ENCODE measurements around the gene SERPINA6.
A peak's percentile ranks its signal among the peaks of the same experiment; 100 is the strongest.

Gene SERPINA6

DNA sequence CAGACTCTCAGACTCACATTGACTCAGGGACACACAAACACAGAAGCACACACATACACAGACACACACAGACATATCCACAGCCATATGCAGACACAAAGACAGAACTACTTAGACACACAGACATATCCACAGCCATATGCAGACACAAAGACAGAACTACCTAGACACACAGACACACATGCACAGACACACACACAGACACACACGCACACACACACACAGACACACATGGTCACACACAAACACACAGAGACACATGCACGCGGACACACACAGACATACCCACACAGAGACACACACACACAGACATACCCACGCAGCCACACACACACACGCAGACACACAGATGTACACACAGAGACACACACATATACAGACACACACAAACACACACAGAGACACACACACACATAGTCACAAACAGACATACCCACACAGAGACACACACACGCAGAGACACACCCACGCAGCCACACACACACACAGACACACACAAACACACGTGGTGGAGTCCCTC, 39.5 kb upstream of the SERPINA6 start:
- no peak overlapping the region for H3K4me3 ChIP-seq (ENCODE audit: low read length)
- TF ChIP-seq, protein P1, sequence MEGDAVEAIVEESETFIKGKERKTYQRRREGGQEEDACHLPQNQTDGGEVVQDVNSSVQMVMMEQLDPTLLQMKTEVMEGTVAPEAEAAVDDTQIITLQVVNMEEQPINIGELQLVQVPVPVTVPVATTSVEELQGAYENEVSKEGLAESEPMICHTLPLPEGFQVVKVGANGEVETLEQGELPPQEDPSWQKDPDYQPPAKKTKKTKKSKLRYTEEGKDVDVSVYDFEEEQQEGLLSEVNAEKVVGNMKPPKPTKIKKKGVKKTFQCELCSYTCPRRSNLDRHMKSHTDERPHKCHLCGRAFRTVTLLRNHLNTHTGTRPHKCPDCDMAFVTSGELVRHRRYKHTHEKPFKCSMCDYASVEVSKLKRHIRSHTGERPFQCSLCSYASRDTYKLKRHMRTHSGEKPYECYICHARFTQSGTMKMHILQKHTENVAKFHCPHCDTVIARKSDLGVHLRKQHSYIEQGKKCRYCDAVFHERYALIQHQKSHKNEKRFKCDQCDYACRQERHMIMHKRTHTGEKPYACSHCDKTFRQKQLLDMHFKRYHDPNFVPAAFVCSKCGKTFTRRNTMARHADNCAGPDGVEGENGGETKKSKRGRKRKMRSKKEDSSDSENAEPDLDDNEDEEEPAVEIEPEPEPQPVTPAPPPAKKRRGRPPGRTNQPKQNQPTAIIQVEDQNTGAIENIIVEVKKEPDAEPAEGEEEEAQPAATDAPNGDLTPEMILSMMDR (IDR thresholded peaks at IDR 0.05; ENCODE audit: insufficient read depth, low read depth, low read length, missing control alignments): no peak
- no peak for DNase-seq (ENCODE audit: low read depth)

DNA sequence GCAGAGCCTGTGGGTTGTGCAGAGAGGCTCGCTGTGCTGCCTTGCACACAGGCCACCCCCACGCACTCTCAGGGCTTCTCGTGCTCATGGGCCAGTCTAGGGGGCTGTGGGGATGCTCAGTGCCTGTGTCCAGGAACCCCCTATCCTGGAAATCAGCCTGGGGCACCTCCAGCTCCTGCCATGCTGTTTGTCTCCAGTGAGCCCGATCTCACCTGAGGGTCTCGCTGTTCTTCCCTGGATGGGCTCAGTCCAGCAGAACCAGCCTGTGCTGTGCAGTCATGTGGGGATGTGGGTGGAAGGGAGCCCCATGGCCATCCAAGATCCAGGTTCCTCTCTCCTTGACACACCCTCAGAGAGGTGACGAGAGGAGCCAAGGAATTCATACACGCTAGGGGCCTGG, 38.5 kb upstream of the SERPINA6 start:
- H3K4me3 ChIP-seq (ENCODE audit: low read length): no peak overlapping the region
- no peak for DNase-seq (ENCODE audit: low read depth)
- TF ChIP-seq, protein P1 (IDR thresholded peaks at IDR 0.05; ENCODE audit: insufficient read depth, low read depth, low read length, missing control alignments): no peak

DNA sequence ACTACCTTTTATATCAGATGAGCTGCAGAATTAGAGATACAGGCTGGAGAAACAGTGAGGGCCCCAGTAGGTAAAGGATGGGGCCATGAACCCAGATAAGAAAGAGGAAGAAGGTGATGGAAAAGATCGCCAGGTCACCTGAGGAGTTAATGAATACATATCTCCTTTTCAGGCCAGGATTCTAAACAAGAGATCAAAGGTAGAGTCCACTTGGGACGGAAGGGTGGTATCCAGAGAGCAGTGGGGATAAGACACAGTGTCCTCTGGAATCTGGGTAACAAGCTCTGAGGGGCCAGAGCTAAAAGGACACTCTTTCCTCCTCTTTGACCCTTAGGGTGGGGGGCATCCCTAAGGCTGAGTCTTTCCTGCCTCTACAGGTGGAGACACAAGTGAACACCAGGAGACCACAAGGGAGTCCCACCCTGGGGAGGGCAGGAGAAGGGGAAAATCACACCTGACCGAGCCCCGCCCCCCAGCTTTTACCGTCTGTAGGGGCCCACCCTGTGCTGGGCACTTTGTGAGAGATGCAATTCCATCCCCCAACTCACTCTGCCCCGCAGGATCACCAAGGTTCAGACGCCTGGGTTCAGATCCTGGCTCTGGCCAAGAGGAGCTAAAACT, 37.9 kb upstream of the SERPINA6 start:
- H3K4me3 ChIP-seq (ENCODE audit: low read length): no peak overlapping the region
- TF ChIP-seq, protein P1 (IDR thresholded peaks at IDR 0.05; ENCODE audit: insufficient read depth, low read depth, low read length, missing control alignments): no peak
- no peak for DNase-seq (ENCODE audit: low read depth)

DNA sequence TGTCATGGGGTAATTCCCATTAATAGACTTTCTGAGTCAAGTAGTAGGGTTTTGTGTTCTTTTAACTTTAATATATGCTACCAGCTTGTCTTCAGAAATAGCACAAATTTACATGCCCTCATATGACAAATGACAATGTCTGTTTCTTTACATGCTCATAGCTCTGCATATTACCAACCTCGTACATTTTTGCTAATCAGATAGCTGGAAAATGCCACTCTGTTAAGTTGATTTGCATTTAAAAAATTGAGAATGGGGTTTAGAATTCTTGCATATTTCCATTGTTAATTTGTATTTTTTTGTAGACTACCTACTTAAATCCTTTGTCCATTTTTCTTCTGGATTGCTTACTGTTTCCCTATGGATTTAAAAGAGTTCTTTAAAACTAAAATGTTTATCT, 34.0 kb upstream of the SERPINA6 start:
- TF ChIP-seq, protein P1 (IDR thresholded peaks at IDR 0.05; ENCODE audit: insufficient read depth, low read depth, low read length, missing control alignments): no peak
- DNase-seq (ENCODE audit: low read depth): no peak
- H3K4me3 ChIP-seq (ENCODE audit: low read length): no peak overlapping the region

DNA sequence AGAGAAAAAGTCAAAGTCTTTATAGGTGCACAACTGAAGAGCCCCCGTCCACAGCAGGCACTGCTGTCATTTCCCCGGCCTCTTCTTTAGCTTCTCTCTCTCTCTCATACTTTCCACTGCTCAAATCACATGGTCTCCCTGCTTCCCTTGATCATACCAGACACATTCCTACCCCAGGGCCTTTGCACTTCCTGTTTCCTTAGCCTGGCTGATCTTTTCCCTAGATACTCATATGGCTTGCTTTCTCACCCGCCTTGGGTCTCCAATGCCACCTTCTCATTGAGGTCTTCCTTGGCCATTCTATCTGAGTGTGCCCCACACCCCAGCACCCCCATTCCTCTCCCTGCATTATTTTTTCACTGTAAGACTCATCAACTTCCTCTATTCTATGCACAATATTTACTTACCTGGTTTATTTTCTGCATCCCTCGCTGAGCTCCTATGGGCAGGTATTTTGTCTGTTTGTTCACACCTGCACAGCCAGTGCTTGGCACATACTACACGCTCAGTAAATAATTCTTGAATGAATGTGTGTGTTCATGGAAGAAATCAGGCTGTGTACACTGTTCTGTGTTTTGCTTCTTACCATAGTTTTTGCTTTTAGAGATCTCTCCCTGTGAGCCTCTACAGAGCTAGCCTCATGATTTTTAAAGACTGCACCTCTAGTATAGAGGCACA, 33.4 kb upstream of the SERPINA6 start:
- TF ChIP-seq, protein P1 (IDR thresholded peaks at IDR 0.05; ENCODE audit: insufficient read depth, low read depth, low read length, missing control alignments): no peak
- DNase-seq (ENCODE audit: low read depth): no peak
- H3K4me3 ChIP-seq (ENCODE audit: low read length): no peak overlapping the region

DNA sequence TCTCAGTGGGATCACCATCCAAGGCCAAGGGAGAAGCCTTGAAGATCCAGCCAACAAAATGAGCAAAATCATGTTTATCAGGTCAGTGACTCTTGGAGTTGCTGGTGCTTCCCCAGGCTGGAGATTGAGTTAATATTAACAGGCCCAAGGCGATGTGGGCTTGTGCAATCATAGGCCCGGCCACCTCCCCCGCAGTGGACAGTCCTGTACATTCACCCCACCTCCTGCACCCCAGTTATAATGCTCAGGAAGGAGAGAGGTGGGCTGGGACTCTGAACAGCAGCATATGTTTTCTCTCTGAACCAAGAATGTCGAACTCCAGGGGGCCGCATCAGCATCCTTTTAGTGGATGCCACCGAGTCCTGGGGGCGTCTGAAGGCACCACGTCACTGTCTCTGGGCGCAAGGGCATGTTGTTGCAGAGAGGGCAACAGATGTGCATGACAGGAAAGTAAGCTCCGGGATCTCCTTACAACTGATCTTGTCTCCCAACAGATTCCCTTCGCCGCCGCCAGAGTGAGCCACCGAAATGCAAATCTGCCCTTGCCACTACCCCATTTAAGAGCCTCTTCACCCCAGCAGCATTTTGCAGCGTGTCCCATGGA, 32.2 kb upstream of the SERPINA6 start:
- peak; percentile 77 for DNase-seq (ENCODE audit: low read depth)
- TF ChIP-seq, protein P1 (IDR thresholded peaks at IDR 0.05; ENCODE audit: insufficient read depth, low read depth, low read length, missing control alignments): peak; percentile 69
- H3K4me3 ChIP-seq (ENCODE audit: low read length): no peak overlapping the region
